22Rv1 (cell line): ENCODE results near the gene CELF4.

Source experiments
- ZFX ChIP-seq: fragments of 450-650 bp; IDR thresholded peaks from 2 replicates; pipeline ENCODE4 v1.6.1; 2017; ENCODE audit warnings: antibody characterized with exemption, borderline replicate concordance
- TF ChIP-seq, protein P1 (sequence below): fragments of 450-650 bp; IDR thresholded peaks from 2 replicates; pipeline ENCODE4 v1.5.1; 2017; ENCODE audit warnings: mild to moderate bottlenecking

DNA sequence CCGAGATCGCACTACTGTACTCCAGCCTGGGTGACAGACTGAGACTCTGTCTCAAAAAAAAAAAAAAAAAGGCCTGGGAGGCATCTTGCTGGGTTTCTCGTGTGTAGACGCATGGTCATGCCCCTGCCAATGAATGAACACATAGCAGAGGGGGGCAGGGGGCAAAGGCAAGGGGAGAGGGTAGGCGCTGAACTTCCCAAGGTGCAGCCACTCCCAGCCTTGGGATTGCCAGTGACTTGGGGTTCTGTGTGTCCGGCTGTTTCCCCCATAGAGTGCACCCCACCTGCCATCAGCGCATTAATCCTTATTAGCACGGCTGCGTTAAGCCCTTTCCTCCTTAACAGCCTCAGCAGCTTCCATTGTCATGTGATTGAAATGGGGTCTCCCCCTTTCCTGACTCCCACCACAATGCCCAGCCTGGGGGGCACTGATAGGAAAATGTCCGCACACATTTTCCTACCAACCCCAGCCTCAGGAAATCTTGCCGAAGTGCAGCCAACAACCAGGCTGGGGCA is 225.8 kb downstream of the CELF4 start:
- TF ChIP-seq, protein P1, sequence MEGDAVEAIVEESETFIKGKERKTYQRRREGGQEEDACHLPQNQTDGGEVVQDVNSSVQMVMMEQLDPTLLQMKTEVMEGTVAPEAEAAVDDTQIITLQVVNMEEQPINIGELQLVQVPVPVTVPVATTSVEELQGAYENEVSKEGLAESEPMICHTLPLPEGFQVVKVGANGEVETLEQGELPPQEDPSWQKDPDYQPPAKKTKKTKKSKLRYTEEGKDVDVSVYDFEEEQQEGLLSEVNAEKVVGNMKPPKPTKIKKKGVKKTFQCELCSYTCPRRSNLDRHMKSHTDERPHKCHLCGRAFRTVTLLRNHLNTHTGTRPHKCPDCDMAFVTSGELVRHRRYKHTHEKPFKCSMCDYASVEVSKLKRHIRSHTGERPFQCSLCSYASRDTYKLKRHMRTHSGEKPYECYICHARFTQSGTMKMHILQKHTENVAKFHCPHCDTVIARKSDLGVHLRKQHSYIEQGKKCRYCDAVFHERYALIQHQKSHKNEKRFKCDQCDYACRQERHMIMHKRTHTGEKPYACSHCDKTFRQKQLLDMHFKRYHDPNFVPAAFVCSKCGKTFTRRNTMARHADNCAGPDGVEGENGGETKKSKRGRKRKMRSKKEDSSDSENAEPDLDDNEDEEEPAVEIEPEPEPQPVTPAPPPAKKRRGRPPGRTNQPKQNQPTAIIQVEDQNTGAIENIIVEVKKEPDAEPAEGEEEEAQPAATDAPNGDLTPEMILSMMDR: no peak
- TF ChIP-seq ZFX: no peak
